Measurements from ENCODE around the gene SUPT20H. TPM values are rescaled to one million over a fixed set of nuclear protein-coding genes. Genes with fewer than 3 reads are reported as not detected.

Gene SUPT20H
- polyA plus RNA-seq, 1 donor from 2014 or later: 89.2 TPM

- TF ChIP-seq TAF1 (IDR thresholded peaks at IDR 0.05; ENCODE audit: low read depth) (no peak), MXI1 (conservative IDR thresholded peaks at IDR 0.05; ENCODE audit: poor library complexity, severe bottlenecking) (no peak), RAD21 (conservative IDR thresholded peaks at IDR 0.05) (no peak), POLR2AphosphoS5 (IDR thresholded peaks at IDR 0.05) (no peak), SMC3 (conservative IDR thresholded peaks at IDR 0.05; ENCODE audit: poor library complexity) (no peak), CTCF (IDR thresholded peaks at IDR 0.05; ENCODE audit: poor library complexity, severe bottlenecking) (no peak), EZH2 (IDR thresholded peaks at IDR 0.05; ENCODE audit: borderline replicate concordance, insufficient read depth, low read length, poor library complexity, severe bottlenecking) (no peak), EP300 (conservative IDR thresholded peaks at IDR 0.05; ENCODE audit: poor library complexity, severe bottlenecking) (no peak)
- TF ChIP-seq, protein P1, sequence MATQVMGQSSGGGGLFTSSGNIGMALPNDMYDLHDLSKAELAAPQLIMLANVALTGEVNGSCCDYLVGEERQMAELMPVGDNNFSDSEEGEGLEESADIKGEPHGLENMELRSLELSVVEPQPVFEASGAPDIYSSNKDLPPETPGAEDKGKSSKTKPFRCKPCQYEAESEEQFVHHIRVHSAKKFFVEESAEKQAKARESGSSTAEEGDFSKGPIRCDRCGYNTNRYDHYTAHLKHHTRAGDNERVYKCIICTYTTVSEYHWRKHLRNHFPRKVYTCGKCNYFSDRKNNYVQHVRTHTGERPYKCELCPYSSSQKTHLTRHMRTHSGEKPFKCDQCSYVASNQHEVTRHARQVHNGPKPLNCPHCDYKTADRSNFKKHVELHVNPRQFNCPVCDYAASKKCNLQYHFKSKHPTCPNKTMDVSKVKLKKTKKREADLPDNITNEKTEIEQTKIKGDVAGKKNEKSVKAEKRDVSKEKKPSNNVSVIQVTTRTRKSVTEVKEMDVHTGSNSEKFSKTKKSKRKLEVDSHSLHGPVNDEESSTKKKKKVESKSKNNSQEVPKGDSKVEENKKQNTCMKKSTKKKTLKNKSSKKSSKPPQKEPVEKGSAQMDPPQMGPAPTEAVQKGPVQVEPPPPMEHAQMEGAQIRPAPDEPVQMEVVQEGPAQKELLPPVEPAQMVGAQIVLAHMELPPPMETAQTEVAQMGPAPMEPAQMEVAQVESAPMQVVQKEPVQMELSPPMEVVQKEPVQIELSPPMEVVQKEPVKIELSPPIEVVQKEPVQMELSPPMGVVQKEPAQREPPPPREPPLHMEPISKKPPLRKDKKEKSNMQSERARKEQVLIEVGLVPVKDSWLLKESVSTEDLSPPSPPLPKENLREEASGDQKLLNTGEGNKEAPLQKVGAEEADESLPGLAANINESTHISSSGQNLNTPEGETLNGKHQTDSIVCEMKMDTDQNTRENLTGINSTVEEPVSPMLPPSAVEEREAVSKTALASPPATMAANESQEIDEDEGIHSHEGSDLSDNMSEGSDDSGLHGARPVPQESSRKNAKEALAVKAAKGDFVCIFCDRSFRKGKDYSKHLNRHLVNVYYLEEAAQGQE (IDR thresholded peaks at IDR 0.05; ENCODE audit: borderline replicate concordance): no peak
- Histone ChIP-seq H3K9me2 (ENCODE audit: insufficient read depth, low read length) (no peaks in the 10 kb centered on the region), H3K4me2 (ENCODE audit: low read length) (no peak overlapping the region), H3K27ac (ENCODE audit: low read length) (no peak overlapping the region), H3K79me2 (replicated peaks; ENCODE audit: insufficient read depth, low read length) (no peaks in the 10 kb centered on the region), H3K36me3 (ENCODE audit: insufficient read depth, low read length) (no peaks in the 10 kb centered on the region), H3K9ac (ENCODE audit: low read length) (no peak overlapping the region), H3K9me3 (ENCODE audit: low read length) (no peaks in the 10 kb centered on the region), H2AFZ (ENCODE audit: low read depth, low read length) (no peak overlapping the region), H3F3A (ENCODE audit: insufficient read depth, low read length, poor library complexity, severe bottlenecking) (no peaks in the 10 kb centered on the region), H4K20me1 (ENCODE audit: insufficient read depth) (no peaks in the 10 kb centered on the region), H3K4me3 (ENCODE audit: low read length) (no peak overlapping the region), H3K27me3 (ENCODE audit: insufficient read depth, low read depth, low read length) (no peaks in the 10 kb centered on the region)
These were observed 26.1 kb upstream of the SUPT20H start for GRCh38 chr13:37085606-37086005.

DNA sequence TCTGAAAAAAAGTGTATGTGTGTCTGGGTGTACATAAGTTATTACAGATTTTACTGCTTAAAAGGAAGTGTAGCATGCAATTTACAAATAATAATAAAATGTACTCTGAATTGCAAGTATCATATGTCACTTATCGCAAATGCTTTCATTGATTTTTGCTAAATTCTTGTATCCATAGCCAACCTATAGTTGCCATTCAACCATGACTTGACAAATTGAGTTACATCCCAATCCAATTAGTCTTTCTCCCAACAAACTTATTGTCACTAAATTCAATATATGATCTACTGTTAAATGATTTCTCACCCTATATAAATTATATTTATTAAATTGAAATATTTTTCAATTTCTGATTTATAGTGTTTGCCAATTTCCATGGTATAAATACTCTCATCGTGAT lies 17.3 kb upstream of the SUPT20H start:
- Histone ChIP-seq H3K4me2 (ENCODE audit: low read length) (no peak overlapping the region), H3K36me3 (ENCODE audit: insufficient read depth, low read length) (no peaks in the 10 kb centered on the region), H2AFZ (ENCODE audit: low read depth, low read length) (no peak overlapping the region), H3F3A (ENCODE audit: insufficient read depth, low read length, poor library complexity, severe bottlenecking) (no peaks in the 10 kb centered on the region), H3K9ac (ENCODE audit: low read length) (no peak overlapping the region), H3K4me3 (ENCODE audit: low read length) (no peak overlapping the region), H4K20me1 (ENCODE audit: insufficient read depth) (no peaks in the 10 kb centered on the region), H3K27ac (ENCODE audit: low read length) (no peak overlapping the region), H3K79me2 (replicated peaks; ENCODE audit: insufficient read depth, low read length) (no peaks in the 10 kb centered on the region), H3K9me2 (ENCODE audit: insufficient read depth, low read length) (no peaks in the 10 kb centered on the region), H3K9me3 (ENCODE audit: low read length) (no peaks in the 10 kb centered on the region), H3K27me3 (ENCODE audit: insufficient read depth, low read depth, low read length) (no peaks in the 10 kb centered on the region)
- TF ChIP-seq POLR2AphosphoS5 (IDR thresholded peaks at IDR 0.05): no peak
- TF ChIP-seq CTCF (IDR thresholded peaks at IDR 0.05; ENCODE audit: poor library complexity, severe bottlenecking): no peak
- TF ChIP-seq TAF1 (IDR thresholded peaks at IDR 0.05; ENCODE audit: low read depth): no peak
- no peak for TF ChIP-seq RAD21 (conservative IDR thresholded peaks at IDR 0.05)
- TF ChIP-seq, protein P1 (IDR thresholded peaks at IDR 0.05; ENCODE audit: borderline replicate concordance): no peak
- no peak for TF ChIP-seq EZH2 (IDR thresholded peaks at IDR 0.05; ENCODE audit: borderline replicate concordance, insufficient read depth, low read length, poor library complexity, severe bottlenecking)
- TF ChIP-seq MXI1 (conservative IDR thresholded peaks at IDR 0.05; ENCODE audit: poor library complexity, severe bottlenecking): no peak
- TF ChIP-seq EP300 (conservative IDR thresholded peaks at IDR 0.05; ENCODE audit: poor library complexity, severe bottlenecking): no peak

Data from neural cell (in vitro differentiated cells).